GM19438 (cell line): ENCODE data around the gene SYNE2.
A peak's percentile ranks its signal among the peaks of the same experiment; 100 is the strongest.
"Not testable (repeated sequence)": the region's sequence is repeated elsewhere in the genome, so short reads cannot be mapped to it uniquely, and the experiment has no call there.

Source experiments
- ATAC-seq: cut with Tn5 transposase; IDR thresholded peaks from one replicate; pipeline ENCODE4 v1.9.1; 2021; ENCODE audit warnings: low read depth; ENCODE audit not compliant: unreplicated experiment

The SYNE2 gene, protein sequence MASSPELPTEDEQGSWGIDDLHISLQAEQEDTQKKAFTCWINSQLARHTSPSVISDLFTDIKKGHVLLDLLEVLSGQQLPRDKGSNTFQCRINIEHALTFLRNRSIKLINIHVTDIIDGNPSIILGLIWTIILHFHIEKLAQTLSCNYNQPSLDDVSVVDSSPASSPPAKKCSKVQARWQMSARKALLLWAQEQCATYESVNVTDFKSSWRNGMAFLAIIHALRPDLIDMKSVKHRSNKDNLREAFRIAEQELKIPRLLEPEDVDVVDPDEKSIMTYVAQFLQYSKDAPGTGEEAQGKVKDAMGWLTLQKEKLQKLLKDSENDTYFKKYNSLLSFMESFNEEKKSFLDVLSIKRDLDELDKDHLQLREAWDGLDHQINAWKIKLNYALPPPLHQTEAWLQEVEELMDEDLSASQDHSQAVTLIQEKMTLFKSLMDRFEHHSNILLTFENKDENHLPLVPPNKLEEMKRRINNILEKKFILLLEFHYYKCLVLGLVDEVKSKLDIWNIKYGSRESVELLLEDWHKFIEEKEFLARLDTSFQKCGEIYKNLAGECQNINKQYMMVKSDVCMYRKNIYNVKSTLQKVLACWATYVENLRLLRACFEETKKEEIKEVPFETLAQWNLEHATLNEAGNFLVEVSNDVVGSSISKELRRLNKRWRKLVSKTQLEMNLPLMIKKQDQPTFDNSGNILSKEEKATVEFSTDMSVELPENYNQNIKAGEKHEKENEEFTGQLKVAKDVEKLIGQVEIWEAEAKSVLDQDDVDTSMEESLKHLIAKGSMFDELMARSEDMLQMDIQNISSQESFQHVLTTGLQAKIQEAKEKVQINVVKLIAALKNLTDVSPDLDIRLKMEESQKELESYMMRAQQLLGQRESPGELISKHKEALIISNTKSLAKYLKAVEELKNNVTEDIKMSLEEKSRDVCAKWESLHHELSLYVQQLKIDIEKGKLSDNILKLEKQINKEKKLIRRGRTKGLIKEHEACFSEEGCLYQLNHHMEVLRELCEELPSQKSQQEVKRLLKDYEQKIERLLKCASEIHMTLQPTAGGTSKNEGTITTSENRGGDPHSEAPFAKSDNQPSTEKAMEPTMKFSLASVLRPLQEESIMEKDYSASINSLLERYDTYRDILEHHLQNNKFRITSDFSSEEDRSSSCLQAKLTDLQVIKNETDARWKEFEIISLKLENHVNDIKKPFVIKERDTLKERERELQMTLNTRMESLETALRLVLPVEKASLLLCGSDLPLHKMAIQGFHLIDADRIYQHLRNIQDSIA (N-terminal part only)

DNA sequence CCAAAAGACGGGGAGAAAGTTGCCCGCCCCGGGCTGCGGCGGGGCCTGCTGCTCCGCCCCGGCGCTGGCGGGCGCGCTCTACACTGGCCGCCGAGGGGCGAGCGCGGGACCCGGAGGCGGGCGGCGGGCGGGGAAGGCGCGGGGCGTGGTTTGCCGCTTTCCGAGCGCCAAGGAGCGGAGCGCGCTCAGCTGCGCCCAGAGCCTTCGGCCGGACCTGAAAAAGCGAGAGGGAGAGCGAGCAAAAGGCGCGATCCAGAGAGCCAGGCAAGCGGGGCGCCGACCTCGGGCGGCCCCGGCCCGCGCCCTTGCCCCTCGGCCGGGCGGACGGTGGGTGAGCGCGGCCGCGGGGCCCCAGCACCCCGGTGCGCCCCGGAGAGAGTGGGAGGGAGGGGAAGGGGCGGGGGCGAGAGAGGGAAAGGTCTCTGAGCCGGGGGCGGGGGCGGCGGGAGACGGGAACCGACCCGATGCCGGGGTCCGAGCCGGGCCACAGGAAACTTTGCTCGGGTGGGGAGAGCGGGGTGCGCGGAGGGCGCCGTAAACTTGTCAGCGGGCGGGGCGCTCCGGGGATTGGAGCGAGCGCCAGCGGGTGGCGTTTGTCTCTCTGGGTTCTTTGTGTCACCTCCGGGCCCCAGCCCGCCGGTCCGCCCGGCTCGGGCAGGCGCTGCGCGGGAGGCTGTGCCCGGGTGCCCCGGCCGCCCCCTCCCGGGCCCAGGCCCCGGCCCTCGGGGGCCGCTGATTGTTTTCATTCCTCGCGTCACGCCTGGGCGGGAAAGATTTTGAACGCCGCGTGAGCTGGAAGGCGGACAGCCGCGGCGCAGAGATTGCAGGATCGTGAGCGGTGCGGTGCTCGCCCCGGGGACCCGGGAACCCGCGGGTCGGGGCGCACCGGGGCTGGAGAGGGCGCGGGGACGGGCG, at the start of gene SYNE2:
TSS of gene SYNE2 (plus strand) at position 188 of the 915 bp plus-strand sequence. CDS start 56,145 bp downstream, outside the sequence.
- peak; percentile 72 for ATAC-seq

DNA sequence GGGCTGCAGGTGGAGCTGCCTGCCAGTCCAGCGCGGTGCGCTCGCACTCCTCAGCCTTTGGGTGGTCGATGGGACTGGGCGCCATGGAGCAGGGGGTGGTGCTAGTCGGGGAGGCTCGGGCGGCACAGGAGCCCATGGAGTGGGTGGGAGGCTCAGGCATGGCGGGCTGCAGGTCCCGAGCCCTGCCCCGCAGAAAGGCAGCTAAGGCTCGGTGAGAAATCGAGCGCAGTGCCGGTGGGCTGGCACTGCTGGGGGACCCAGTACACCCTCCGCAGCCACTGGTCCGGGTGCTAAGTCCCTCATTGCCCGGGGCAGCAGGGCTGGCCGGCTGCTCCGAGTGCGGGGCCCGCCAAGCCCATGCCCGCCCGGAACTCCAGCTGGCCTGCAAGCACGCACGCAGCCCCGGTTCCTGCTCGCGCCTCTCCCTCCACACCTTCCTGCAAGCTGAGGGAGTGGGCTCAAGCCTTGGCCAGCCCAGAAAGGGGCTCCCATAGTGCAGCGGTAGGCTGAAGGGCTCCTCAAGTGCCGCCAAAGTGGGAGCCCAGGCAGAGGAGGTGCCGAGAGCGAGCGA, 49.5 kb upstream of the SYNE2 start:
- not testable (repeated sequence) for ATAC-seq

DNA sequence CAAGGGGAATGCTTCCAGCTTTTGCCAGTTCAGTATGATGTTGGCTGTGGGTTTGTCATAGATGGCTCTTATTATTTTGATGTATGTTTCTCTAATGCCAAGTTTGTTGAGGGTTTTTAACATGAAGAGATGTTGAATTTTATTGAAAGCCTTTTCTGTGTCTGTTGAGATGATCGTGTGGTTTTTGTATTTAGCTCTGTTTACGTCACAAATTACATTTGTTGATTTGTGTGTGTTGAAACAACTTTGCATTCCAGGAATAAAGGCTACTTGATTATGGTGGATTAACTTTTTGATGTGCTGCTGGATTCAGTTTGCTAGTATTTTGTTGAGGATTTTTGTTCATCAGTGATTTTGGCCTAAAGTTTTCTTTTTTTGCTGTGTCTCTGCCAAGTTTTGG, 46.7 kb upstream of the SYNE2 start:
- not testable (repeated sequence) for ATAC-seq

DNA sequence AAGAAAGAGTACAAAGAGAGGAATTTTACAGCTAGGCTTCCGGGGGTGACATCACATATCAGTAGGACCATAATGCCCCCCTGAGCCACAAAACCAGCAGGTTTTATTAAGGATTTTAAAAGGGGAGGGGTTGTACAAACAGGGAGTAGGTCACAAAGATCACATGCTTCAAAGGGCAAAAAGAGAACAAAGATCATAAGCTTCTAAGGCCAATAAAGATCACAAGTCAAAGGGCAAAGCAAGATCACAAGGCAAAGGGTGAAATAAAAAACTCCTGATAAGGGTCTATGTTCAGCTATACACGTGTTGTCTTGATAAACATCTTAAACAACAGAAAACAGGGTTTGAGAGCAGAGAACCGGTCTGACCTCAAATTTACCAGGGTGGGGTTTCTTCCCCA, 41.1 kb upstream of the SYNE2 start:
- not testable (repeated sequence) for ATAC-seq

DNA sequence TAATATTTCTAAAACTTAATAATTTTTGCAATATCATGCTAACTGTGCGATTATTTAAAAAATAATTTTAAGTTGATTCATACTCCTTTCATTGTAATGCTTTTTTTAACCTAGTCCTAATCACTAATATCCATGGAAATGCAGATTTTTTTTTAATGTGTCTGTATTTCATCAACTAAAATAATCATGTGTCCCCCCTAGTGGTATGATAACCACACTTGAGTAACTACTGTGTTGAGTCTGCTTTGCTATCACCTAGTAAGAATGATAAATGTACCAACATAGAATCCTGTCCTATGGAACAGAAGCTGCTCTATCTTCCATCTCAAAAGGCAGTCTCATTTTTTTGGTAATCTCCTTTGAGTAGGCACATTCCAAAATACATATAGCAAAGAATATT, 19.1 kb upstream of the SYNE2 start:
- no peak for ATAC-seq

DNA sequence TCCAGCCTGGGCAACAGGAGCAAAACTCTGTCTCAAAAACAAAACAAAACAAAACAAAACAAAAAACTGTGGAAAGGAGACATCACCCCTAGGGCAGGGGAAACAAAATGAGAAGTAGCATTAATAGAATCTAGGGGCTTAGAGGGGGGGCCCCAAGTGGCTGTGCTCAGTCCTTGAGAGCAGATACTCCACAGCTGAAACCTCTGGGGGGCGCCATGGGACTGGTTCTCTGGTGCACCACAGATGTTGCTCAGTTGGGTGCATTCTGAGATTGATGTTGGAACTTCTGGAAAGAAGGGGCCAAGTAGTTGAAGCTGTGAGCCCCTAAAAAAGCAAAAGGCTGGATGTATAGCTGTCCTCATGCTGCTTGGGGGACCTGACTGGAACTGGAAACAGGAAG, 11.8 kb upstream of the SYNE2 start:
- ATAC-seq: no peak

DNA sequence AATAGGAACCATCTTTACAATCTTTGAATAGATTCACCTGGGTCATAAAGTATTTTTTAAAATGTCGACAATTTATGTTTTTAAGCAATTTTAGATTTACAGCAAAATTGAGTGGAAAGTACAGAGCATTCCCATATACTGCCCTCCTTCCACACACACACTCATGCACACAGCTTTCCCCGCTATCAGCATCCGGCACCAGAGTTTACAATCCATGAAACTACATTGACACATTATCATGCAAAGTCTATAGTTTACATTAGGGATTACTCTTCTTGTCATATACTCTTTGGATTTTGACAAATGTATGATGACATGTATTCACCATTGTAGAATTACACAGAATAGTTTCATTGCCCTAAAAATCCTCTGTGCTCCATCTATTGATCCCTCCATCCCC, 9.0 kb upstream of the SYNE2 start:
- ATAC-seq: no peak

DNA sequence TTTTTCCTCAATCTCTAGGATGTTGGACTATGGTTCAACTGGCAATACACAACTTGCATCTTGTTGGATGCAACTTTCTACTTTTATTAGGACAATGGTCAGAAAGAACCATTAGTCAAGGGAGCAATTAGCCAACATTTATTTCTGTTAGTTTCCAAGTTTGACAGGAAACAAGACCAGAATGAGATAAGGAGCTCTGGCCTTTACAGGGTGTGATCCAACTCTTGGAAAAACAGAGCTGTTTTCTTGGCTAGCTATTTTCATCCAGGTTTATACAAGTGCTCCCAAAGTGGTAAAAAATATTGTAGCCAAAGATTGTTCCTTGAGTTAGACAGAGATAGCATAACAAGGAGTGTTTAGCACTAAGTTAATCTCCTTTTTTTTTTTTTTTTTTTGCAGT, 3.9 kb upstream of the SYNE2 start:
- no peak for ATAC-seq

DNA sequence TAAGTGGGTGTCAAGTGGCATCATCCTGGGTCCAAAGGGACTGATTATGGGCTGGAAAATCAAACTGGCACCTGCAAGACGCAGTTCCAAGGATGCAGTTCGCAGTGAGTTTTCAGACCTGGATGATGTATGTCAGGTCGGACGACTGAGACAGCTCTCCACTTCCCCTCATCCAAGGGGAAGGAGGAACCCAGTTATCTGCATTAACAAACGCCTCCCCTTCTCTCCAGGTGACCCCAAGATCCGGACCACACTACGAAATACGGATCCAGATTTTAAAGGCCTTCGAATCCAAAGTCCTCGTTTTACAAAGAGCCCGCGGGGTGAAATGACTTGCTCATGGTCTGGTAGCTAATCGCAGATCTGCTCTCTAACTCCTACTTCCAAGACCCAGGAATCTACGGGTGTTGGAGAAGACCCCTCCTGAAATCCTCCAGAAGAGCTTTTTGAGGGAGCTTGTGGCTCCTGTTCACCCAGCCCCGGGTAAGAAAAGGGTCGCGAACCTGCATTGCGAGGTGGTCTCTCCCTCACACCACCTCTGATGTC, 460 bp upstream of the SYNE2 start:
- no peak for ATAC-seq

DNA sequence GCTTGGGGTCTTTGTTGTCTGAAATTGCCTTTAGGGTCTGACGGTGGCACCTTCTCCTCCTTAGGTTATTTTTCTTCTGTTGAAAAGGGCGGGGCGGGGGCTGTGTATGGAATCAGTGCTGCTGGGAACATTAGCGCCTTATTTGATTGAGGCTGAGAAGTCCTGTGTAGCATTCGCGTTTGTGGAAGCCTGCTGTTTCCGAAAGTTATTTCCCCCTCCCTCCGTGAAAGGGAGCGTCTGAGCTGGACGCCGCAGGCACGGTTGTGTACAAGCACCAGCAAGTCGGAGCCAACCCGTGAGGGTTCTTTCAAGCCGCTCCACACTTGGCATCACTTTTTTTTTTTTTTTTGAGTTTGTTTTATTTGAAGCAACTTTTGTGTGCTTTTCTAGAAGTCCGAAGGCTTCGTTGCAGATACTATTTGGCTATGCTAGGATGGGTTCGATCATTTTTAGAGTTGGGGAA, 1.1 kb downstream of the SYNE2 start:
- peak; percentile 32 for ATAC-seq

DNA sequence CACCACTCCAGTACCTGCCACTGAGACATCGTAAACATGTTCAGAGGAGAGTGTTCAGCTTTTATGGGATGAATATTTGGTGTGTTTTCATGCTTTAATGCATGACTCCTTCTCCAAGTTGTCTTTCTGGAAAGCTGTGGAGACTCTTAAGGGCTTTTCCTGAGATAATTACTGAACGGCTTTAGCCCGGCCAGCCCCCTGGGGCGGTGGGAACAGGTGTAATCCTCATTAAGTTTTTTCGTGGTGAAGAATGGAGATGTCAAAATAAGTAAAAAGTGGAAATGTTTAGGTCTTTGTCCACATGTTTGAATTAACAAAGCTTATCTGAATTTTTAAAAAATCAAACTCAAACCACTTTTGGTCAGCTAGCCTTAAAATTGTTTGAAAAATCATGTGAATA, 1.5 kb downstream of the SYNE2 start:
- ATAC-seq: no peak

DNA sequence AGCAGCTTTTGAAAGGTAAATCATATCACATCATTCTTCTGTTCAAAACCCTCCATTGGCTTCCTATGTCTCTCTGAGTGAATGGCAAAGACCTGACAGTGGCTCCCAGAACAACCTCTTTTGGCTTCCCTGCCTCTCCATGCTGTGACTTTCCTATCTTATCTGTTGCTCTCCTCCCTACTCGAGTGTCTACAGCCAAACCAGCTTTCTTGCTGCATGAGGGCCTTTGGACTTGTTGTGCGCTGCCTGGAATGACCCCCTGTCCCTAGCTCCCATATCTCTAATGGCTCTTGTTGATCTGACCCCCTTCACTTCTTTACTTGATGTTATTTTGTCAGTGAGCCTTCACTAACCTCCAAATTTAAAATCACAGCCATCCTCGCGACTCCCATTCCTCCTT, 2.5 kb downstream of the SYNE2 start:
- no peak for ATAC-seq

DNA sequence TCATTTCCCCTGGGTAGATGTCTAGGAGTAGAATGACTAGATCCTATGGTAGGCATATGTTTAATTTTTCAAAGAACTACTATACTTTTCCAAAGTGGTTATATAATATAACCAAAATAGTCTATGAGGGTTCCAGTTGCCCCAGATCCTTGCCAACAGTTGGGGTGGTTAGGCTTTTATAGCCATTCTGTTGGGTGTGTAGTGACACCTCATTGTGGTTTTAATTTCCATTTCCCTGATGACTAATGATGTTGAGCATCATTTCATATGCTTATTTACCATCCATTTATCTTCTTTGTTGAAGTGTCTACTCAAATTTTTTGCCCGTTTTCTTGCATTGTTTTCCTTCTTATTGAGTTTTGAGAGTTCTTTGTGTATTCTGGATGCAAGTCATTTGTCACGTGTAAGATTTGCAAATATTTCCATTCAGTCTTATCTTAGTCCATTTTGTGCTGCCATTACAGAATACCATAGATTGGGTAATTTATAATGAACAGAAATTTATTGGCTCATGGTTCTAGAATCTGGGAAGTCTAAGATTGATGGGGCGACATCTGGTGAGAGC, 4.7 kb downstream of the SYNE2 start:
- ATAC-seq: no peak

DNA sequence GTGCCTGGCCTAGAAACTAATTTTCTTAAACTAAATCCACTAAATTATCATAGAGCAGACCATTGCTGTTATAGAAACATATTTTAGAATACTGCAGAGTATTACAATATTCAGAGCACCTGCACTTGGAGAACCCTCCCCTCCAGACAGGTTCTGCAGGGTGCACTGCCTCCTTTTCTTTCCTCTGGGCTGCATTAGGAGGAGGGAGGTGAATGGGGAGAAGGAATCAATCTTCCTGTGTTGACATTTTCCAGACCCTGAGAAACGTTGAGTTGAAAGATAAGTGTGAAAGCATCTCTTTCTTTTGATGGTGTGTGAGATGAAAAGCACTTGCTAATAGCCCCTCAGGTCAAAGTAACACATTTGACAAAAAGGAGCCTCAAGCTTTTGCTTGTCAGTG, 7.3 kb downstream of the SYNE2 start:
- ATAC-seq: no peak

DNA sequence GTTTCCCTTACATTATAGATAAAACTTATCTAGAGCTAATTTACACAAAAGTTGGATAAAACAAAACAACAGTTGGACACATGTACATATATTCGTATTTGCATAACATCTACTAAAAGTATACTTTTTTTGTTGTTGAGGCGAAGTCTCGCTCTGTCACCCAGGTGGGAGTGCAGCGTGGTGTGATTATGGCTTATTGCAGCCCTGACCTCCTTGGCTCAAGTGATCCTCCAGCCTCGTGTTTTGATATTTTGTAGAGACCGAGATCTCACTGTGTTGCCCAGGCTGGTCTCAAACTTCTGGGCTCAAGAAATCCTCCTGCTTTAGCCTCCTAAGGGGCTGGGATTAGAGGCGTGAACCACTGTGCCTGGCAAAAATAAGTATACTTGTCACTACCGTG, 9.4 kb downstream of the SYNE2 start:
- ATAC-seq: no peak

DNA sequence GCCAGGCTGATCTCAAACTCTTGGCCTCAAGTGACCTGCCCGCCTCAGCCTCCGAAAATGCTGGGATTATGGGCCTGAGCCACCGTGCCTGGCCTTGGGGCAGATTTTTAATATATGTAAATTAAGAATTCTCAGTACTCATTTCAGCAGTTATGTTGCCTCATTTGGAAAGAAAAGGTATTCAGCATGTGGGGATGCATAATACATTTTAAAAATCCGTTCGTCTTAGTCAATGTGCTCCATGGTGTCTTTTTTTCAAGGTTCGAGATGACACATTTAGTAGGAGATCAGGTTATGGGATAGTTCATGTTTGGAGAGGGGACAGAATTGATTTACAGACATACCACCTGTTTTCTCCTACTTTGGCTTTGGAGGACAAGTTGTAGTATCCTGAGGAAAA, 10.2 kb downstream of the SYNE2 start:
- ATAC-seq: no peak

DNA sequence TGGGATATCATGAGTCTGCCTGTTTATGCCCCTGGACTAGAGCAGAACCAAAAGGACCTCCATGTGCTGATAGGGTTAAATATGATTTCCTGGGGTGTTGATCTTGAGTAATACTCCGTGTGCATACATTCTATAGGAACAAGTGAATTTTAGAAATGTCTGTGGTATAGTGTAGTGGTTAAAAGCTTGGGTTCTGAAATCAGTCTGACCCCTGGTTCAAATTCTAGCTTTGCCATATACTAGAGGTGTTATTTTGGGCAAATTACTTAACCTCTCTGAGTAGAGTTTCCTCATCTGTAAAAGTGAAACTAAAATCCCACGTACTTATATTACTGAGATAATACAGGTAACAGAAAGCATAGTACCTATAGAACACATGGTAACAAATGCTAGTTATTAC, 12.0 kb downstream of the SYNE2 start:
- peak; percentile 30 for ATAC-seq

DNA sequence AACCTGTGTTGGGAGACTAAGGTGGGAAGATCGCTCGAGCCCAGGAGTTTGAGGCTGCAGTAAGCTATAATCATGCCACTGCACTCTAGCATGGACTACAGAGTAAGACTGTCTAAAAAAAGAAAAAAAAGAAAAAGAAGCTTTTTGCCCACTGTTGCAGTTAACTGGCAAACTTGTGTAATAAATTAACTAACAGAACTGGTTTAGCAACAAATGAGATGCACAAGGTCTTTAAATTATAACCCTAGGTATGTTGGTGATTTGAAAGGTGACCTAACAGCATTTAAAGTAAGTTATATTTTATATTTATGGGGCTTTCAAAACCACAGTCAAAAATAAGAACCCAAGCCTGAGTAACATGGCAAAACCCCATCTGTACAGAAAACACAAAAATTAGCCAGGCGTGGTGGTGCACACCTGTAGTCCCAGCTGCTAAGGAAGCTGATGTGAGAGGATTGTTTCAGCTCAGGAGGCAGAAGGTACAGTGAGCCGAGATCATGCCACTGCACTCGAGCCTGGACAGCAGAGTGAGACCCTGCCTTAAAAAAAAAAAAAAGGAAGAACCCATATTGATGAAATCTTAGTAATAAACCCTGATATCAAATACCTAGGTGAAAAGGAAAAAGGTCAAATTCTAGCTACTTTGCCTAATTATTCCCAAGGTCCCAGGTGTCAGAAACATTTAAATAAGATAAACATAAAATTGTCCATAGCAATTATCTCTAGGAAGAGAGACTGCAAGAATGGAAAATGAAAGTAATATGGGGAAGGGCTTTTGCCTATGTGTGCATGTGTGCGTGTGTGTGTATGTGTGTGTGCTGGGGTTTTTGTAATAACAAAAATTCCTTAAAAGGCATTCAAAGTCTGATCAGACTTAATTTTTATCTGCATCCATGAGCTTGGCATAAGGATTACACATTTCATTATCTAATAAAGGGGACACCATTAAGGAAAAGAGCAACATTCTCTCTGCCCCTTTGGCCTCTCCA, 15.4 kb downstream of the SYNE2 start:
- ATAC-seq: peak; percentile 26
